GM21526 (cell line): ENCODE measurements around the gene GPS2.
"Not testable (repeated sequence)": the region's sequence is repeated elsewhere in the genome, so short reads cannot be mapped to it uniquely, and the experiment has no call there.

Experiments
- ATAC-seq: cut with Tn5 transposase; IDR thresholded peaks from one replicate; pipeline ENCODE4 v1.9.1; 2021; ENCODE audit warnings: moderate library complexity; ENCODE audit not compliant: unreplicated experiment, low FRiP score

The GPS2 gene

DNA sequence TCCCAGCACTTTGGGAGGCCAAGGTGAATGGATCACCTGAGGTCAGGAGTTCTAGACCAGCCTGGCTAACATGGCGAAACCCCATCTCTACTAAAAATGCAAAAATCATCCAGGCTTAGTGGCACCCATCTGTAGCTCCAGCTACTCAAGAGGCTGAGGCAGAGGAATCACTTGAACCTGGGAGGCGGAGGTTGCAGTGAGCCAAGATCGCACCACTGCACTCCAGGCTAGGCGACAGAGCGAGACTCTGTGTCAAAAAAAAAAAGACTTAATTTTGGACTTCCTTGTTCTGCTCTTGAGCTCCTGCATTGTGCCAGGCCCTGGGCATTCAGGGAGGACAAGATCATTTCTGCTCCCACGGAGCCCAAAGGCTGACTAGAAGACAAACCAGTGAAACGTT lies 22.4 kb upstream of the GPS2 start:
- not testable (repeated sequence) for ATAC-seq

DNA sequence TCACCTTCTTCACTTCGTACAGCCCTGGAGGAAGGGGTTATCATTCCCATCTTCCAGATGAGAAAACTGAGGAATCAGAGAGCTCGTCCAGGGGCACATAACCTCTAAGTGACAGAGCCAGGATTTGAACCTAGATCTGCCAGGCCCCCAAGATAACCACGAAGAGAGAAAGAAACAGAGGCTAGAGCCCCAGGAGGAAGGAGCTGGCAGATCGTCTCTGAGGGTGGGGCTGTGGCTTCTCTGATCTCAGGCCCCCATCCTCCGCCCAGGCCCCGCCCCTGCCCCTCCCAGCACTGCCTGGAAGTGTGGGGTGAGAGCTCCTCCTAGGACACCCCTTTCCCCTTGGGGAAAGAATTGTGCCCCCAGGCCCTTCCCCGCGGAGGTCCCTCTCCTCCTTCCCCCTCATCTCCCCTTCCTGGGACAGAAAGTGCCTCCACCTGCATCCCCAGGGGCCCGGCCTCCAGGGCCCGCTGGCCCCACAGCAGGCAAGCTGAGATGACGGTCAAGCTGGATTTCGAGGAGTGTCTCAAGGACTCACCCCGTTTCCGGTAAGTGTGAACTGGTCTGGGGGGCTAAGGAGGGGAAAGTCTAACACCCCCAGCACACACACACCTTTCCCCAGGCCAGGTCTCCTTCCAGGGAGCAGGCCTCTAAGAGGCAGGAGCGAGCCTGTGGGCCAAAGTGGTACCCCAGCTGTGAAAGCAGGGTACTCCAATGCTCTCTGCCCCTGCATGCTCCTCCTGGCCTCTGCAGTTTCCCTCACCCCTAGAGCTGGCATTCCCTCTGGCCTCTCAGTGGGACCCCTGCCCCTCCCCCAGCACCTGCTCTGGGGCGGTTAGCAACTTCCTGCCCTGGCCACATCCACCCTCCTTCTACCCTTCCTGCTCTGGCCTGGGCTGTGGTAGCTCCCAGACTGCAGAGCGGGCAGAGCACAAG lies 21.3 kb upstream of the GPS2 start, which contains the start of gene ACAP1:
Gene ACAP1, plus strand, starts transcription at position 290 of the 936 bp plus-strand sequence. Its CDS starts 206 bp downstream, at position 496.
- peak; percentile 49 for ATAC-seq

DNA sequence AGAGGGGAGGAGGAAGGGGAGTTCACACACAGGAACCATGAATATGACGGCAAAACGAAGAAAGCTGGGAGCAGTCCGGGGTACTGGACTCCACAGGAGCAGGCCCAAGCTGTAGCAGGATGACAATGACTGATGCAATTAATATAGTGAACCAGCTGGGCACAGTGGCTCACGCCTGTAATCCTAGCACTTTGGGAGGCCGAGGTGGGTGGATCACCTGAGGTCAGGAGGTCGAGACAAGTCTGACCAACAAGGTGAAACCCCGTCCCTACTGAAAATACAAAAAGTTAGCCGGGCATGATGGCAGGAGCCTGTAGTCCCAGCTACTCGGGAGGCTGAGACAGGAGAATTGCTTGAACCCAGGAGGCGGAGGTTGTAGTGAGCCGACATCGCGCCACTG lies 20.6 kb upstream of the GPS2 start:
- not testable (repeated sequence) for ATAC-seq

DNA sequence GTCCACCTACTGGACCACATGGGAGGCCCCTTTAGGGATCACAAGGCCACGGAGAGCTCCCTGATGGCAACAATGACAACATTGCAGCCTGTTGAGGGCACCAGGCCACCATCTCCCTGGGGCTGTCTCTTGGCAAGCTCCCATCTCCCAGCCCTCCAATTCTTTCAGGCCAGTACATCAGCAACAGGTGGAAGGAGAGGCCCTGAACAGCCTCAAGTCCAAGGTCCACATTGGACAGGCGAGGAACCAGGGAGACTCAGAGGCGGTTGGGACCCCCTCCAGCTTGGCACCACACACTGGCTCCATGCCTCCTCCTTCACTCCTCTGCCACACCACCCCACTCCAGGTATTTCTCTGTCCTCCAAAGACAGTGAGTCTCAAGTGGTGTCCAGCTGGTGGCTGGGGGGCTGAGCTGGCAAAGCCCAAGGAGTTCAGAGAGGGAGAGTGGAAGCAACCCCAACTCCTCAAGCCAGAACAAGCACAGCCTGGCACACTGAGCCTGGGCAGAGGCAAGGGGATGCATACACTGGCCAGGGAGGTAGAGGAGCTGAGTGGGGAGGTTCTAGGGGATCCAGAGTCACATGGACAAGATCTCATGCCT lies 19.9 kb upstream of the GPS2 start:
- no peak for ATAC-seq

DNA sequence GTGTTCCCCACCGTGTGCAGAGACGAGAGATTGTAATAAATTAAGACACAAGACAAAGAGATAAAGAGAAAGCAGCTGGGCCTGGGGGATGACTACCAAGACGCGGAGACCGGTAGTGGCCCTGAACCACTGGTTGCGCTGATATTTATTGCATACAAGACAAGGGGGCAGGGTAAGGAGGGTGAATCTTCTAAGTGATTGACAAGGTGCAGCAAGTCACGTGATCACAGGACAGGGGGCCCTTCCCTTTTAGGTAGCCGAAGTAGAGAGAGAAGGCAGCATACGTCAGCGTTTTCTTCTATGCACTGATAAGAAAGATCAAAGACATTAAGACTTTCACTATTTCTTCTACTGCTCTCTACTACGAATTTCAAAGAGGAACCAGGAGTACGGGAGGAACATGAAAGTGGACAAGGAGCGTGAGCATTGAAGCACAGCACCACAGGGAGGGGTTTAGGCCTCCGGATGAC lies 17.5 kb upstream of the GPS2 start:
- ATAC-seq = not testable (repeated sequence)

DNA sequence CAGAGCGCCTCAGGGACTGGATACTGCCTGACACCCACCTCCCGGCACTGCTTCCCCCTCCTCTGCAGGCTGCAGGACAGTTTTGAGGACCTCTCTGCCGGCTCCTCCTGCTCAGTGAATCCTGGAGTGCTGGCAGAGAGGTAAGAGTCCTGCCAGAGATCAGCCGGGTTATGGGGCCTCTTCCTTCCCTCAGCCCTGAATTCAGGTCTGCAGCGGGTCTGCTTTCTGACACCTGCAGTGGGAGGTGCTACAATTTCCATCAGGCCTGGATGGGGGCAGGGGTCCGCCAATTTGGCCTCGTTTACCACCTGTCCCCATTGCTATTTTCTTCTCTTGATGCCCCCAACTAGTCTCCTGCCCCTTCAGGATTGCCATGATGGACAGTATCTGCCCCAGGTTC lies 17.0 kb upstream of the GPS2 start:
- ATAC-seq = no peak

DNA sequence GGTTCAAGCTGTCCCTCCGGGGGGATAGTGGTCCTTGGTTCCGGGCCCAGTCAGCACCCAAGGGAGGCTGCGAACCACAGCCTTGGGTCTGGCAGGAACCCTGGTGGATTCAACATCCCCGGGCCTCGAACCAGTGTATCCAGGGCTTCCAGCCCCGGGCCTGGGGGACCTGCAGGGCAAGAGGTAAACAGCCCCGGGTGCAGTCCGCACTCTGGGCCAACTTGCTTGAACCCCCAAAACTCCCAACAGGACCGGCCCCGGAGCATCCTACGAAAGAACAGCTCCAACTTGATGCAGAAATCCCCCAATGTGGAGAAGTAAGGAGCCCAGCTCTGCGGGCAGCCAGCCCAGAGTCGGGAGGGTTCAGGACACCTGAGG lies 15.5 kb upstream of the GPS2 start:
- peak; percentile 0 for ATAC-seq

DNA sequence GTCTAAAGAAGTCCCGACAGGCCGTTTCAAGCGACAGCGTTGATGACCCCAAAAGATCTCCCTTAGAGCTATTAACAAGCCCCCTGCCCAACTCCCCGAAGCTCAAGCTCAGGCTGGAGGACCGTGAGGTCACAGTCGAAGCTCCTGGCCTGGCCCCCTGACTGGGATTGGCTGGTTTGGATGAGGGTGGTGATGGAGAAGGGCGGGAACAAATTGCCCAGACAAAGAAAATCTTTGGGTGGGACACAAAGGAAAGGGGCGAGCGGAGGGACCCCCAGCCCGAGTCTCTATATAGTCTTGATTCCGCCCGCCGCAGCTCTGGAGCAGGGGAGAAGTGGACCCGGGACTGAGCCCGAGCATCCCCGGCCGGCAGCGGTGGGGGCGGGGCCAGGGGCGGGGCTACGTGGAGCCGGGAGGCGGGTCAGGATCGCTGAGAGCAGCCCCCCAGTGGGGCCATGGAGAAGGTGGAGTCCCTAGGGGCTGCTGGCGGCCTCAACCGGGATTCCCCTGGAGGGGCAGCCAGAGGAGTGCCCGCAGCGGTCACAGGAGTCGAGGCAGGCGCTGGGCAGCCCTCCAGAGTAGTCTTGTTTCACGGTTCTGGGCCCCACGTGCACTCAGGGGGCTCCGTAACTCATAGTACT lies 15.0 kb upstream of the GPS2 start:
- ATAC-seq = peak; percentile 31

DNA sequence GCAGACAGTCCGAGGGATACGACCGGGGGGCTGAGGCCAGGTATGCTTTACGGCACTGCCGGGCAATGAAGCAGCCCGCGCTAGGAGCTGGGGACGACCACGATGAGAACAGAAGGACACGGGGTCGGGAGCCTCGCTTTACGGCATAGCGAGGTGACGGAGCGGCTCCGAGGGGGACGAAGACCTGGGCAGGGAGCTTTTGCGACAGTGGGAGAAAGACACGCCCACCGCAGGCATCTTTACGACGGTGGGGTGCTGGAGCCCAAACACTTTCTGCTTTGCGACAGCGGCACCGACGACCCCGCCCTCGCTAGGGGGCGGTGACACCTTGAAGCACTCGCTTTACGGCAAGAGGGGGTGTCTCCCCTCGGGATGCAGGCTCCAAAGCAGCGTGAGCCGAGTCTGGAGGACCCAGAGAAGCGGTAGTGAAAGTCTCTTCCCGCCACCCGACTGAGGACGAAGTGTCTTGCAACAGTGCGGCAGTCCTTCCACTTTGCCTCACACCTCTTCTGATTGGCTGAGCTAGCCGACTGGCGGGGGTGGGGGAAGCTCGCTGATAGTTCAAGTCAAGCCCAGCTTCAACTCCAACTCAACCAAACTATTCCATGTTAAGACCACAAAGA lies 14.3 kb upstream of the GPS2 start:
- peak; percentile 46 for ATAC-seq

DNA sequence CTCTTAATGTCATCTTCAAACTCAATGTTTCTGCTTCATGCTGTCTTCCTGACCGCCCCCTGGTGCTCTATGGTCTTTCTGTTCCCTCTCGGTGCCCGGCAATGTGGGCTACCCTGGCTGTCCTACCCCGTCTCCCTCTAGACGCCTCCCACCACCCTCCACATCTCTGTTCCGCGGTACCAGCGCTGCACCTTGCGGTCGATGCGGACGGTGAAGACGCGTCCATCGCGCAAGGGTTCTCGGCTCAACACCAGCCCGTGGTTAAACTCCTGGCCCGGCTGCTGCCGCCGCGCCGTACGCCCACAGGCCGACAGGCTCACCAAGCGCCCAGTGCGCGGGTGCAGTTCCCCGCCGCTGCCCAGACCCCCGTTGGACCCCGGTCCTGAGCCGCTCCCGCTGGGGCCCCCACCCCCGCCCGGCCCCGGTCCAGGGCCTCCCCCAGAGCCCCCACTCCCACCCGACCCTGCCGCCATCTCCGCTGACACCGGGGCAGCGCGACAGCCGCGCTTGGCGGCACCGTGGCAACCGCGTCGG lies 13.7 kb upstream of the GPS2 start, which contains the start of gene NEURL4:
Gene NEURL4, minus strand, starts transcription at position 496 of the 534 bp plus-strand sequence. Its CDS starts 23 bp downstream, at position 473.
- peak; percentile 48 for ATAC-seq

DNA sequence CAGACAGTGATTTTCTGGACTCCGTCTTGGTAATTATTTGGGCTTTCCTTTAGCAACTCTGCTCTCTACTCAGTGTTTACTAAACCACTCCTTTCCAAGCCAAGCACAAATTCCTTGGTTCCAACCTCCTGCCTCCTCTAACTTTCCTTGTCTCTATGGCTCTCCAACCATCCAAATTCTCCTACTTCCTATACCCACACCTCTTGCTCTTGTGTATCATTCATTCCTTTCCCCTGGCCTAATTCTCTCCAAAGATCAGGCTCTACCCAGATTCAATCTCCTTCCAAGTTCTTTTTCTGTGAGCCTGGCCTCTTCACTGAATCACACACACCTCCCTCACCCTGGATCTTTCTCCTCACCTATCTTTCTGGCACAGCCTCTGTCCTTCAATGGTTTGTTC lies 12.8 kb upstream of the GPS2 start:
- ATAC-seq = no peak

DNA sequence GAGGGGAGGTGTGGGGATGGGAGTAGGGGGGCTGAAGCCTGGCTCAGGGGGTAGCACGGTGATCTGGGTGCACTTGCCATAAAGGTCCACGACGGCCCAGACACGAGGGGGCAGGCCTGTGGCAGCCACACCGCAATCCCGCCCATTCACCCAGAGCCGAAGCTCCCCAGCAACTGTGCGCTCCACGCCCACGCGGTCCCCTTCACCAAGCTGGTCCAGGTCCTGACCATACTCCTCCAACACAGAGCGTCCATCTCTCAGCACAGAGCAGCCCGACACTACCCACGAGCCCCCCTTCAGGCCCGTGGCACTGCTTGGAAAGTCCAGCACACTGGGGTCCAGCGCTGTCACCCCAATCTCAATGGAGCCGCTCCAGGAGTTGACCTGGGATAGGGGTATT lies 12.3 kb upstream of the GPS2 start:
- ATAC-seq = no peak

DNA sequence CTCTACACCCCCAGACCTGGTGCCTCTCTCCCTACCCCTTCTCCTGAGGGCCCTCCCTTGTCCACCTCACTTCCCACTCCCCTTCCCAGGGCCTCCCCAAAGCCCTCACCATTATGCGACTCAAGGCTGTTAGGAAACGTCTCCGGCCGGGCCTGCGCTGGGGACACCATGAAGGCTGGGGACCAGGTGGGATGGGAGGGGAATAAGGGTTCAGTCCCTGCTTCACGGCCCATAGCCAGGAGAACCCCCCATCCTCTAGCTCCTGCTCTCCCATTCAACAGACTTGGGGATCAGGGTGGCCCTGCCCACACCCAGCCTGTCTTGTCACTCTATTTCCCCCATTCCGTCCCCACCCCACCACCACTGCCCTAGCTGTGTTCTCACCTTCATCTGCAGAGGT lies 11.9 kb upstream of the GPS2 start:
- no peak for ATAC-seq

DNA sequence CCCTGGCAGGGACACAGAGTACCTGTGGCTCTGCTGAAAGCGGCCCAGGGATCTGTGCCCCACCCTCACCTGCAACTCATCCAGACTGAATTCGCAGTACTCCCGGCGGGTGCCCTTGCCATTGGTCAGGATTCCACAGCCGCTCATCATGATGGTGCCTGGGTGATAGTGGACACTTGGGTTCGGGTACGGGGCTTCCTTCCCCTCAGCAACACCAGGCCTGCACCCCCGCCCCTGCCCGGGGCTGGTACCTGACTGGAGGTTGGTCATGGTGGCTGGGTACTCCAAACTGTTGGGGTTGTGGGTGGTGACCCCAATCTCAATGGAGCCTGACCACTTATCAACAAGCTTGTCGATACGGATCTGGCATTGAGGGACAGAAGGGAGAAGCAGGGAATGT lies 11.0 kb upstream of the GPS2 start:
- no peak for ATAC-seq

DNA sequence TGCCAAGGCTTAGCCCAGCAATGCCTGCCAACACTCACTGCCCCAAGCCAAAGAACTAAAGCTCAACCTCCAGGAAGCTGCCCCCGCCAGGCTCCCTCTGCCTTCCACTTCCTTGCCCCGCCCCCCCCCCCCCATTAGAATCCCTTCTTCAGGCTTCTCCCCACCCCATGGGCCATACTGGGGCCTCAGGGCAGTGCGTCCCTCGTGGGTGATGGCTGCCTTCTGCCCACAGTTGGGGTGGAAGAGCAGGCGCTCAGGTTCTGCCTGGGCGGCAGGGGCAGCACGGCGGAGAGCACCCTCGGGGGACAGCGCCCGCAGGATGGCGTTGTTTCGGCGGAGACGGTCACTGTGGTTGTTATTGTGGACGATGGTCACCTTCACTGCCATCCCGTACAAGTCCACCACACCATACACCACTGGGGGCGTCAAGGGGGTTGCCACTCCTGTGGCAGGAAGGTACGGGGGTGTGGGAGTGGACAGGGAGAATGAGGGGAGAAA lies 9.9 kb upstream of the GPS2 start:
- ATAC-seq = no peak

DNA sequence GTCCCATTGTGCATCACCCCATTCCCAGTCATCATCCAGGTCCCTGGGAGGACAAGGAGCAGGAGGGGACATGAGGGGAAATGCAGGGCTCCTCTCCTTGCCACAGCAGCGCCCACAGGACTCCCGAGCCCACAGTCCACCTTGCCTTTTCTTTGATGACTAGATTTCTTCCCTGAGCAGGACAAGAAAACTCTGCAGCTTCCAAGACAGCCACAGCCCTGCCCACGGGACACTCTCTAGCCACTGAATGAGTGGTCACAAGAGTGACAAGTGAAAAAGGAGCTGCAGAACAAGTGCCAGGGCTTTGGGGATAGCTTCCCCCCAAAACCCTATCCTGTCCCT lies 9.2 kb upstream of the GPS2 start:
- ATAC-seq = no peak

DNA sequence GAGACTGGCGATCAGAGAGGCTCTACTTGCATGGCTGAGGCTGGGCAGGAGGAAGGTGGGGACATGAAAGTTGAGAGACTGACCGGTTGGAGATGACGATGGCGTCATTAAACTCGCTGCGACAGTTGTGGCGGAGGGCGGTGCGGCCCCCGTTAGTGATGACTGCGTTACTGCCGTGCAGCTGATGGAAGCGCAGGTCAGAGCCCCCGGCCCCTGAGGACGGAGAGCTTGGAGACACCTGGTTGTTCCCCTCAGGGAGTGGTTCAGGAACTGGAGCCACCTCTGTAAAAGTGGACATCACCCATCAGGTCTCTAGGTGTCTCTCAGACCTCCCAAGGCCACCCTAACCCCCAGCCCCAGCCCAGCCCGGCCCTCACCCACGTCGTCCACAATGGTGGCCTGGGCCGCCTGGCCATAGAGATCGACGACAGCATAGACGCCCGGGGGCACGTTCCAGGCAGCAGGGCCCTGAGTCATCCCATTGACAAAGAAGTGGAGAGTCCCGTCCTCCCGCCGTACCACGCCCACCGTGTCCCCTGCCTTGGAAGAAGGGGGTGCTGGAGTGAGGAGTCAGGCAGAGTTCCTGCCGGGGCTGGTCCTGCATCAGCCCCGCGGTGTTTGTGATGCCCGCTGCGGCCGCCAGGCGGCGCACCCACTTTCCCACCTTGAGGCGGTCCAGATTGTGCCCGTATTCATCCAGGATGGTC lies 8.7 kb upstream of the GPS2 start:
- no peak for ATAC-seq

DNA sequence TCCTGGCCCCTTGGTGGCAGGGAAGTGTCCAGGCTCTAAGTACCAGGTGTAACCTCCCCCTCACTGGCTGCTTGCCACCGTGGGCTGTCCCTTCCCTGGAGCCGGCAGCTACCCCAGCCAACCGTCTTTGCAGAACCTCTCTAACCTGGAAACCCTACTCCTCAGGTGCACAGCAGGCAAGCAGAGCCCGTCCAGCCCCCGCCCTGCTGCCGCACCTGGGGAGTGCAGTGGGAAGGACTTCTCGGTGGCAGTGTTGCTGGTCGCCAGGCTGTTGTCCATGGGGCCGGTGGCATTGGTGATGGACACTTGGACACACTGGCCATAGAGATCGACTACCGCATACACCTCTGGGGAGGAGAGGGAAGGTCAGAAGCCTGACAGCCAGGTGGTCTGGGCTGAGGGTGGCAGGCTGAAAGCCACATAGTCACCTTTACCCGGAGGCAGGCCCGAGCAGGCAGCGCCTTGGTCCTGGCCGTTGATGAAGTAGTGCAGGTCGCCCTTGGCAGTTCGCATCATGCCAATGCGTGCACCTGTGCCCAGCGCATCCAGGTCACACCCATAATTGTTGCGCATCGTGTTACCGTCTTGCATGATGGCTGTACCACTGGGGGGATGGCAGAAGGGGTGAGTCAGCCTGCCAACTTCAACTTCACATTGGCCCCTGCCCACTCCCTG lies 7.5 kb upstream of the GPS2 start:
- ATAC-seq = no peak

DNA sequence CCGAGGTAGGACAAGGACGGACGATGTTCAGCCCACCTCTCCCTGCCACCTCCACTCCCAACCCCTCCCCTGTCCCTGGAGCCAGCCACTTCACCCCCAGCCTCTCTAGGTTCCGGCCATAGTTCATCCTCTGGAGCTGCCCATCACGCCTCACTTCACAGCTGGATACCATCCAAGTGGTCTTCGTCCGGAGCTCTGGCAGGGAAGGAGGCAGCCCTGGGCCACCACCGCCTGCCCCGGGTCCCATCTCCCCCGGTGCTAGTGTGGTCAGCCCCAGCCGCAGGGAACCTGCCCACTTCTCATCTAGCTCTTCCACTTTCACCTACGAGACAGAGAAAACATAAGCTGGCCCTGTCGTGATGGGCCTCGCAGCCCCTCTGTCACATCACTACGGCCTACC lies 6.3 kb upstream of the GPS2 start:
- ATAC-seq = no peak
